ENCODE measurements around the gene POLR3H.
"Not testable (repeated sequence)": the region's sequence is repeated elsewhere in the genome, so short reads cannot be mapped to it uniquely, and the experiment has no call there.

Gene POLR3H

DNA sequence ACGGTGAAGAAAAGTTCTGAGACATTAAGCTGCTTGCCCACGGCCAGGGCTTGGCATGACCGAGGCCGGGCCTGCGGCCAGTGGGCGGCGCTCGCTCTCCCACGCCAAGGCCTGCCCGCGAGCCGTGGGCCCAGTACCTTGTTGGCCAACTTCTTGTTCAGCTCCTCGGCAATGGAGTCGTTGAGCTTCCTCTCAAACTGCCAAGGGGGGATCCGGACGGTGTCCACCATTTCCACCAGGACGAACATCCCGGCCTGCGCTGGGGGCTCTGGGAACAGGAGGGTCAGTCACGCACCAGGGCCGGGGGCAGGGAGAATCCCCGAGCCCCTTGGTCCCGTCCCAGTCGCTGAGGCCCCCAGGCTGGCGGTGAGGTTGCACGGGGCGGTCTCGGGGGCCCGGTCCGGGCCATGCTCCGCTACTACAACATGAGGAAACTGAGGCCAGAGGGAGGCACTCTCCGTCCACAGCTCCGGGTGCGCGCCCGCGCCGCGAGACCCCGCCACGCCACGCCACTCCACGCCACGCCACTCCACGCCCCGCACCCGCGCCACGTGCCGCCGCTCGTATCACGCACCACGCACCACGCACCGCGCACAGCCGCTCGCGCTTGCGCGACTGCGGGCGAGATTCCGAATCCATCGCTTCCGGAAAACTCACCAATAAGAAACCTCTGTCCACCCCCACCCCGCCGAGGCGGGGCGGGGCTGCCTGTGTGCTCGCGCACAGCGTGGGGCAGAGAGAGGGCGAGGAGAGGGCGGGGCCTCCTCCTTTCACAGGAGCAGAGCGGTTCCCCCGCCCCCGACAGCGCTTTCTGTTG lies at the start of gene POLR3H:
TSS of gene POLR3H (minus strand) at position 617 of the 817 bp plus-strand sequence. CDS start at position 248, 369 bp downstream.
- peak; percentile 99 for DNase-seq (ENCODE audit: low spot score)

GRCh38 chr22:41593336-41593960 lies 49.2 kb upstream of the POLR3H start:
- DNase-seq (ENCODE audit: low spot score) = not testable (repeated sequence)

GRCh38 chr22:41589391-41590241 lies 45.3 kb upstream of the POLR3H start, which contains the start of gene PMM1:
TSS of gene PMM1 (minus strand) at chr22:41589840. CDS start at chr22:41589805, 35 bp downstream.
- peak; percentile 100 for DNase-seq (ENCODE audit: low spot score)

DNA sequence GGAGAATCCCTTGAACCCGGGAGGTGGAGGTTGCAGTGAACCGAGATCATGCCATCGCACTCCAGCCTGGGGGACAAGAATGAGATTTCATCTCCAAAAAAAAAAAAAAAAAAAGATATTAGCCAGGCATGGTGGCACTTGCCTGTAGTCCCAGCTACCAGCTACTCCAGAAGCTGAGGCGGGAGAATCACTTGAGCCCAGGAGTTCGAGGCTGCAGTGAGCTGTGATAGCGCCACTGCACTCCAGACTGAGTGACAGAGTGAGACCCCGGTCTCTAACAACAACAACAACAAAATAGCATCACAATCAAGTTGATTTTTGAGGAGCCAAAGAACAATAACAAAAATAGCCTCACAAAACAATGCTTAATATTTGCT lies 43.1 kb upstream of the POLR3H start:
- DNase-seq (ENCODE audit: low spot score) = no peak

DNA sequence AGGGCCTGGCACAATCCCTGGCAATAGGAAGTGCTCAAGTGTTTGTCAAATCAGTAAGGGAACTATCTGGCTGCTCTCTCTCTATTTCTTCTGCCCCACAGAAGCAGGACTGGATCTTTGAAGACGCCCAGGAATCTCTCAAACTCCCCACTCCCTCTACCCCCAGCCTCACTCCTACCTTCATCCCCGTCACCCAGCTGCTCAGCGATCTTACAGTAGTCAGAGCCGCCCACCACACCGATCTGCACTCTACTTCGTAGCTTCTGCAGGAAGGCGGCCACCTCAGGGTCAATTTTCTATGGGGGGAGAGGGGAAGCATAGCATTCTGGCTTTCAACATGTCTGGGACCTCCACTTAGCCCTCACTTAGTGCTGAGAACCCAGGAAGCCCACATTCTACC lies 41.6 kb upstream of the POLR3H start:
- DNase-seq (ENCODE audit: low spot score) = no peak

- no peak for DNase-seq (ENCODE audit: low spot score)
Measured at GRCh38 chr22:41584881-41585280, 40.6 kb upstream of the POLR3H start.

DNA sequence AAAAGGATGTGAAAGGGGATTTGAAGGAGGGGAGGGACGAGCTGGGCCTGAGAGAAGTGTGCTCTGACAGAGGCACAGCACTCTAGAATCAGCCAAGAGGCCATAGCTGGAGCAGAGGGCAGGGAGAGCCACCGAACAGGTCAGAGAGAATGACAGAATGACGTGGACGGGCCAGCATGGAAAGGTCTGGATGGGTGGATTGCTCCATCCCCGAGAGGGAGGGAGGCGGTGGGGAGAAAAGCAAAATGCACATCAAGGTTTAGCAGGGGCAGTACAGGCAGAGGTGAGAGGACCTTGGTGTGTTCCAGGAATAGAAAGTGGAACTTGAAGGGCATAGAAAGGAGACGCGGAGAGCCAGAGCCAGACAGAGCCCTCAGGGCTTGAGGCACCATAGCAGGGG lies 38.4 kb upstream of the POLR3H start:
- no peak for DNase-seq (ENCODE audit: low spot score)

DNA sequence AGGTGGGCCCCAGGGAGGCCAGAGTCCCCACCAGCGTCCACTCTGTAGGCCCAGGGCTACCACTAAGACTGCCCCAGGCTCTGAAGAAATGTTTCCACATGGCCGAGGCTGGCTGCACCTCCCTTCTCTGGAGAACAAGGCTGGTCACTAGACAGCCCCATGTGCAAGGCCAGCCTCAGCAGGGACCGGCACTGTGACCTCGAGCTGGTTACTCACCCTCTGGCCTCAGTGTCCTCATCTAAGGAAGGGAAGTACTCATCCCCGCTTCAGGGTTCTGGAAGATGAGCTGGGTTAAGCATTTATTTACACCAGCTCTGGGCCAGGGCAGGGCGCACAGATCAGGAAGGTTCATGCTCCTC lies 35.7 kb upstream of the POLR3H start:
- DNase-seq (ENCODE audit: low spot score) = no peak

GRCh38 chr22:41579297-41579996 lies 35.2 kb upstream of the POLR3H start:
- DNase-seq (ENCODE audit: low spot score) = no peak

DNA sequence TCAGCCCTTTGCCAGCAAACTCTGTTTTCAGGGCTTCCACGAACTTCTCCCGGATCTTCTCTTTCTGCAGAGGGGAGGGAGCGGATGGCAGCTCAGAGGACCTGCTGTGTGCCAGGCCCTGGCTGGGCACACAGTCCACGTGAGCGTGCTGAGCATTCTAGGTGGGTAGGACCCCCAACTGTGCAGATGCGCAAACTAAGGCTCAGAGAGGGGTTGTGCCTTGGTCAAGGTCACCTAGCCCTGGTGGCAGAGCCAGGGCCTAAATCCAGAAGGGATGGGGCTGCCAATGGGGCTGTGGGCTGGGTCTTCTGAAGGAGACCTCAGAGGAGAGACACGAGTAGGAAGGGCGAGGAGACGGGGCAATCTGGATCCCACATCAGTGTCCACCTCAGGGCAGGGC lies 34.5 kb upstream of the POLR3H start:
- no peak for DNase-seq (ENCODE audit: low spot score)

- no peak for DNase-seq (ENCODE audit: low spot score)
Measured at GRCh38 chr22:41578114-41578513, 33.8 kb upstream of the POLR3H start.

- DNase-seq (ENCODE audit: low spot score) = peak; percentile 87
Measured at GRCh38 chr22:41576877-41577276, 32.6 kb upstream of the POLR3H start.

GRCh38 chr22:41575533-41575932 lies 31.3 kb upstream of the POLR3H start:
- no peak for DNase-seq (ENCODE audit: low spot score)

DNA sequence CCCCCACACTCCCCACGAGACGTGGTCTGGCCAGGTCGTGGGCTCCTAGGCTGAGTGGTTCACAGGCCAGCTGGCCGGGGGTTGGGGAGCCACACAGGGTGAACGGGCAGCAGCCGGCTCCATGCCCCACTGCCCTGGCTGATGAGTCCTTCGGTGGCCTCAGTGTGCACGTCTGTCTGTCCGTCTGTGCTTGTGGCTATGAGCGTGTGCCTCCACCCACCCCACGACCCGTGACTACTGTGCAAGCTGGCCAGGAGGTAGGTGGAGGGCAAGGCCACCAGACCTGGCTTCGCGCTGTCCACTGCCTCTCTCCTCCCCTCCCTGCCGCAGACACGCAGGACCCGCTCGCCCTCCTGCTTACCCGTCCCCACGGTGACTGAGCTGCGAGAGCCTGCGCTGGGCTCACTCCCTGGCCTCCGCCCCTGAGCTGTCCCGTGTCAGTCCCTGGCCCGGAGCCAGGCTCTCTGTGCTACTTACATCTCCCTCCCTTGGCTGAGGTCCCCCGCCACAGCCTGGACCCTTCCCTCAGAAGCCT lies 30.6 kb upstream of the POLR3H start:
- DNase-seq (ENCODE audit: low spot score) = no peak

DNA sequence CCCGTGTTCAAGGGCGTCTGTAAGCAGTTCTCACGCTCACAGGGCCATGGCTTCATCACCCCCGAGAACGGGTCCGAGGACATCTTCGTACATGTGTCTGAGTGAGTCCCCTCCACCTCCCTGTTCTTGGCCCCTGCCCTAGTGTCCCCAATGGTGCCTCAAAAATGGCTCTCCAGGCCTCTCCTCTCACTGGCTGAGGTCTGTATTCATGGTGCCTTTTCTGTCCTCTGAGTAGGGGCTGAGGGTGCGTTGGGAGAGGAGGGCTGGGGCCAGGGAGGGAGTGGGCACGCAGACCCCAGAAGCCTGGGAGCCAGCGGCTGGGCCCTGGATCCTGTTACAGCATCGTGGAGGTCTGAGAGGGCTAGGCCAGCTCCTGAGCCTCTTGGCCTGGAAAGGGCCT lies 29.4 kb upstream of the POLR3H start:
- no peak for DNase-seq (ENCODE audit: low spot score)

- not testable (repeated sequence) for DNase-seq (ENCODE audit: low spot score)
Measured at GRCh38 chr22:41572305-41572704, 28.0 kb upstream of the POLR3H start.

- DNase-seq (ENCODE audit: low spot score) = no peak
Measured at GRCh38 chr22:41571786-41572185, 27.5 kb upstream of the POLR3H start.

DNA sequence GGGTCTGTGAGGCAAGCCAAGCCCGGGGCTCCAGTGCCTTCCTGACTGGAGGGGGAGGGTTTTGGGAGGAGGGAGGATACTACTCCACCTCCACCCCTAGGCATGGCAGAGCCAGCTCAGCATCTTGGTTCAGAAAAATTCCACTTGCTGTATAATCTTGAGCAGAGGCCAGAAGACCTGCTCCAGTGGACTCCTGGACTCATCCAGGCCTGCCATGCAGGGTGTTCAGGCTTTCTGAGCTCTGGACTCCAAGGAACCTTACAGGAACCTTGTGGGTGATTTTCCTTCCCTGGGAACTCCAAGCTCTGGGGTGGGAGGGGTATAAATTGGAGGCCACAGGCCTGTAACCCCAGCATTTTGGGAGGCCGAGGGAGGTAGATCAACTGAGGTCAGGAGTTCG lies 26.0 kb upstream of the POLR3H start:
- no peak for DNase-seq (ENCODE audit: low spot score)

DNA sequence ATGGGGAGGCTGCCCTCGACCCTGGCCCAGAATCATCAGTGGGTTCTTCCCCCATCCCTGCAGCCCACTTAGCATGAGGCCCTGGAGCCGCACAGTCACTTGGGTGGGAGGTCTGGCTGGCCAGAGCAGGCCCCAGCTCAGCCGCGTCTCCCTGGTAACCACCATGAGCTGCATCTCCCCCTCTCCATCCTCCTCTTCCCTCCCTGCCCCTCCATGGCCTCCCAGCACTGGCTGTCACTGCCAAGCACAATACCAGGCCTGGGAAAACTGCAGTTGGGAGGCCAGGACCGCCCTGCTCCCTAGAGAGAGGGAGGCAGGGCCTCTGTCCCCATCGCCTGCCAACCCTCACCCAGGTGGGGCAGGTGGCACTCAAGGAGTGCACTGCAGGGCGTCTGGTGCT lies 24.5 kb upstream of the POLR3H start:
- DNase-seq (ENCODE audit: low spot score) = no peak

GRCh38 chr22:41567512-41567768 lies 23.2 kb upstream of the POLR3H start:
- DNase-seq (ENCODE audit: low spot score) = no peak

DNA sequence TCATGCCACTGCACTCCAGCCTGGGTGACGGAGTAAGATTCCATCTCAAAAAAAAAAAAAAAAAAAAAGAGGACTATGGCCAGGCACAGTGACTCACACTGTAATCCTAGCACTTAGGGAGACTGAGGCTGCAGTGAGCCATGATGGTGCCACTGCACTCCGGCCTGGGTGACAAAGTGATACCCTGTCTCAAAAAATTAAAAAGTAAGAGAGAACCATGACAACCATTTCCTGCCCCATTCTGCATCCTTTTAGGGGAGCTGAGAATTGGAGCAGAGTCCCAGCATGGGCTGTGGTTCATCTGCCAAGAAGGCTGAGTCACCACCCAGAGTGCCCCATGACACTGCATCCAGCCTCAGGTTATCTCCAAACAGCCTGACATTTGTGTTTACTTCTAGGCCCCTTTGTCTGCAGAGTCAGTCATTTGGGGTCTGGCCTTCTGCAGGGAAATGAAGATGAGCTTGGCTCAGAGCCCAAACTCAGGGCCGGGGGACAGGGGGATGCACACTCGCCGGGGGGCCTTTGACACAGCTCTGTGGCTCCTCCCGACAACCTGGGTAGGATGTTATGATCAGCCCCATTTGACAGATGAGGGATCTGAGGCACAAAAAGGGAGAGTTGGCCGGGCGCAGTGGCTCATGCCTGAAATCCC lies 21.3 kb upstream of the POLR3H start:
- no peak for DNase-seq (ENCODE audit: low spot score)

DNA sequence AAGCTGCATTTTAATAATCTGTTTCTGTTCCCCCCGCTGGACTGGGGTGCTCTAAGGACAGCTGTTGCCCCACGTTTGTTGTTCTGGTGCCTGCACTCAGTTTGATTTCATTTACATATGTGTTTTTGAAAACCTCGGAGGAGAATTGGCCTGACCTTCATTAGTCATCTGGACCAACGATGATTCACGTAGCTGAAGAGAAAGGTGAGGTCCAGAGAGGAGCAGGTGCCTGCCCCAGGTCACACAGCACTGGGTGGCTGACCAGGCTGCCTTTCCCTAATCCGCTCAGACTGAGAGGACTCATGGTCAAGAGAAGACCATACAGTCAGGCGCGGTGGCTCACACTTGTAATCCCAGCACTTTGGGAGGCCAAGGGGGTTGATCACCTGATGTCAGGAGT lies 20.3 kb upstream of the POLR3H start:
- DNase-seq (ENCODE audit: low spot score) = no peak
